GM12892 (cell line): ENCODE data around the gene NR2F2. TPM values are rescaled to one million over a fixed set of nuclear protein-coding genes. Genes with fewer than 3 reads are reported as not detected.
A peak's percentile ranks its signal among the peaks of the same experiment; 100 is the strongest.

Experiments used
- DNase-seq: peaks from one replicate; pipeline ENCODE4 v3.0.0; 2011; ENCODE audit not compliant: insufficient read length
- FAIRE-seq: peaks from 2 replicates; lab custom pipeline; 2011; peaks lifted over from hg19 to GRCh38; lab: Jason Lieb, UNC
- POLR2A ChIP-seq: IDR thresholded peaks from 2 replicates; pipeline ENCODE4 v1.6.1; 2011; ENCODE audit warnings: low read depth, low read length, control low read depth
- POLR2AphosphoS5 ChIP-seq: IDR thresholded peaks from 2 replicates; pipeline ENCODE4 v1.6.1; 2011; ENCODE audit warnings: low read depth, low read length, control low read depth
- TAF1 ChIP-seq: IDR thresholded peaks from 2 replicates; pipeline ENCODE4 v1.6.1; 2011; ENCODE audit warnings: low read depth, mild to moderate bottlenecking, control low read depth, low read length, borderline replicate concordance
- polyA plus RNA-seq: library from polyadenylated mRNA; unstranded; fragments of >200 nt; gene quantifications from one replicate; pipeline ENCODE4 v1.2.1, GENCODE V29; 2012; ENCODE audit warnings: missing spikeins, inconsistent platforms; ENCODE audit not compliant: missing spikeins

The NR2F2 gene
- polyA plus RNA-seq: 0.70 TPM

GRCh38 chr15:96330450-96331143, at the start of gene NR2F2:
NR2F2 (plus strand) TSS chr15:96330700; CDS start chr15:96332106, 1,406 bp downstream.
- FAIRE-seq (no peak), DNase-seq (peak; percentile 53)
- TF ChIP-seq TAF1: no peak
- no peak for TF ChIP-seq POLR2A
- TF ChIP-seq POLR2AphosphoS5: no peak

GRCh38 chr15:96285305-96285704, 45.2 kb upstream of the NR2F2 start:
- FAIRE-seq (no peak), DNase-seq (no peak)
- TF ChIP-seq TAF1 (no peak), POLR2A (no peak), POLR2AphosphoS5 (no peak)

GRCh38 chr15:96285729-96286254, 44.7 kb upstream of the NR2F2 start:
- FAIRE-seq: no peak
- TF ChIP-seq POLR2AphosphoS5: no peak
- no peak for TF ChIP-seq POLR2A
- no peak for TF ChIP-seq TAF1
- DNase-seq: no peak

- FAIRE-seq (no peak), DNase-seq (no peak)
- TF ChIP-seq POLR2AphosphoS5 (no peak), POLR2A (no peak)
Observed at GRCh38 chr15:96290679-96291078, 39.8 kb upstream of the NR2F2 start.

- DNase-seq: no peak
- TF ChIP-seq TAF1 (no peak), POLR2A (no peak), POLR2AphosphoS5 (no peak)
- no peak for FAIRE-seq
Observed at GRCh38 chr15:96292635-96293034, 37.9 kb upstream of the NR2F2 start.

- TF ChIP-seq POLR2AphosphoS5 (no peak), TAF1 (no peak), POLR2A (no peak)
- FAIRE-seq (no peak), DNase-seq (no peak)
Observed at GRCh38 chr15:96293441-96293840, 37.1 kb upstream of the NR2F2 start.

- DNase-seq (no peak), FAIRE-seq (no peak)
- no peak for TF ChIP-seq TAF1
- TF ChIP-seq POLR2A: no peak
- TF ChIP-seq POLR2AphosphoS5: no peak
Observed at GRCh38 chr15:96294766-96295165, 35.7 kb upstream of the NR2F2 start.

- TF ChIP-seq TAF1 (no peak), POLR2A (no peak), POLR2AphosphoS5 (no peak)
- DNase-seq: no peak
- no peak for FAIRE-seq
Observed at GRCh38 chr15:96296264-96296663, 34.2 kb upstream of the NR2F2 start.

GRCh38 chr15:96297783-96298182, 32.7 kb upstream of the NR2F2 start:
- no peak for DNase-seq
- TF ChIP-seq TAF1: no peak
- no peak for TF ChIP-seq POLR2AphosphoS5
- no peak for TF ChIP-seq POLR2A
- no peak for FAIRE-seq

GRCh38 chr15:96298217-96298616, 32.3 kb upstream of the NR2F2 start:
- FAIRE-seq: no peak
- no peak for DNase-seq
- TF ChIP-seq POLR2A: no peak

- FAIRE-seq: no peak
- no peak for DNase-seq
- TF ChIP-seq POLR2A (no peak), TAF1 (no peak), POLR2AphosphoS5 (no peak)
Observed at GRCh38 chr15:96300836-96301235, 29.7 kb upstream of the NR2F2 start.

GRCh38 chr15:96303503-96304056, 26.9 kb upstream of the NR2F2 start:
- DNase-seq (no peak), FAIRE-seq (no peak)
- TF ChIP-seq POLR2AphosphoS5: no peak
- TF ChIP-seq POLR2A: no peak
- no peak for TF ChIP-seq TAF1
